GM10847 (cell line): ENCODE measurements around the gene MGAT3.

Source experiments
- POLR2A ChIP-seq: IDR thresholded peaks from 2 replicates; pipeline ENCODE4 v1.6.1; 2011; ENCODE audit not compliant: insufficient read length; ENCODE audit errors: extremely low read depth

Gene MGAT3, protein sequence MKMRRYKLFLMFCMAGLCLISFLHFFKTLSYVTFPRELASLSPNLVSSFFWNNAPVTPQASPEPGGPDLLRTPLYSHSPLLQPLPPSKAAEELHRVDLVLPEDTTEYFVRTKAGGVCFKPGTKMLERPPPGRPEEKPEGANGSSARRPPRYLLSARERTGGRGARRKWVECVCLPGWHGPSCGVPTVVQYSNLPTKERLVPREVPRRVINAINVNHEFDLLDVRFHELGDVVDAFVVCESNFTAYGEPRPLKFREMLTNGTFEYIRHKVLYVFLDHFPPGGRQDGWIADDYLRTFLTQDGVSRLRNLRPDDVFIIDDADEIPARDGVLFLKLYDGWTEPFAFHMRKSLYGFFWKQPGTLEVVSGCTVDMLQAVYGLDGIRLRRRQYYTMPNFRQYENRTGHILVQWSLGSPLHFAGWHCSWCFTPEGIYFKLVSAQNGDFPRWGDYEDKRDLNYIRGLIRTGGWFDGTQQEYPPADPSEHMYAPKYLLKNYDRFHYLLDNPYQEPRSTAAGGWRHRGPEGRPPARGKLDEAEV

GRCh38 chr22:39456522-39457197 lies at the start of gene MGAT3:
MGAT3 (plus strand) TSS chr22:39457012; CDS start chr22:39487348, 30,336 bp downstream.
- no peak for TF ChIP-seq POLR2A

- no peak for TF ChIP-seq POLR2A
Observed at GRCh38 chr22:39408173-39408572, 48.6 kb upstream of the MGAT3 start.

- TF ChIP-seq POLR2A: no peak
Observed at GRCh38 chr22:39408807-39409206, 48.0 kb upstream of the MGAT3 start.

- no peak for TF ChIP-seq POLR2A
Observed at GRCh38 chr22:39409516-39410029, 47.2 kb upstream of the MGAT3 start.

DNA sequence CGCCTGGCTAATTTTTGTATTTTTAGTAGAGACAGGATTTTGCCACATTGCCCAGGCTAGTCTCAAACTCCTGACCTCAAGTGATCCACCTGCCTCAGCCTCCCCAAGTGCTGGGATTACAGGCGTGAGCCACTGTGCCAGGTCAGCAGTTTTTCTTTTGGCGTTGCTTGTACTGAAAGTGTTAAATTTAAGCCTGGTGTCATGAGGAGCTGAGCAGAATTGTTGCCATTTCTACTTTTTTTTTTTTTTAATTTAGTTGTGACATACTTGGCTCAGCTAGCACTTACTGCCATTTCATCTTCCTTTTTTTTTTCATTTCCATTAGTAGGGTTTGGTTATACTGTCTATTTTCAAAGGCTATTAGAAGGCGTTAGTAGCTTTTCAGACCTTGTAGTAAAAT lies 46.5 kb upstream of the MGAT3 start:
- no peak for TF ChIP-seq POLR2A

- TF ChIP-seq POLR2A: no peak
Observed at GRCh38 chr22:39414377-39414776, 42.4 kb upstream of the MGAT3 start.

- TF ChIP-seq POLR2A: no peak
Observed at GRCh38 chr22:39414886-39415285, 41.9 kb upstream of the MGAT3 start.

DNA sequence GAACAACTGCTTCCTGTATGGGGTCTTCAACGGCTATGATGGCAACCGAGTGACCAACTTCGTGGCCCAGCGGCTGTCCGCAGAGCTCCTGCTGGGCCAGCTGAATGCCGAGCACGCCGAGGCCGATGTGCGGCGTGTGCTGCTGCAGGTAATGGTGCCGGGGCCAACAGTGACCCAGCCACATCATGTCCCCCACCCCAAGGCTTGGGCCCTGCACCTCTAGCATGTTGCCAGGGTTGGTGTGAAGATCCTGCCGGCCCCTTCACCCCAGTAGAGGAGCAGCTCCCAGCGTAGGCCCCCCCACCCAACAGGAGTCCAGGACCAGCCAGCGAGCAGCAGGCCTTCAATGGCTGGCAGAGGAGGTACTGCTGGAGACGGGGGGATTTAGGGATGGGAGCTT lies 41.3 kb upstream of the MGAT3 start:
- no peak for TF ChIP-seq POLR2A

DNA sequence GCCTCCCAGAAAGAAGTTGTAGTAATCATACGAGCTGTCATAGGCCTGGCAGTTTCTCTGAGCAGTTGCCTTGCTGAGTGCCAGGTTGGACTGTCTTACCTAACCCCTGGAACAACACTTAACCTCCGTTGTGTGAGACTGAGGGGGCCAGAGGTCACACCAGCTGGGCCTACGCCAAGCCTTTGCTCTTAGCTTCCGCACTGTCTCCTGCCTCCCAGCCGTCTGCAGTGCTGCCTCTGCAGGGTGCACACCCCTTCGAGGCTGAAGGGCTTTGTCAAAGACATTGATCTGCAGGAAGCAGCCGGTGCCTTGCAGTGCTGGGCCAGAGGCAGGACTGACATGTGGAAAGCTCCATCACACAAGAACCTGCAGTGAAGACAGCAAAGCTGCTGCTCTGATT lies 40.5 kb upstream of the MGAT3 start:
- TF ChIP-seq POLR2A: no peak

- TF ChIP-seq POLR2A: no peak
Observed at GRCh38 chr22:39417641-39418040, 39.2 kb upstream of the MGAT3 start.

- no peak for TF ChIP-seq POLR2A
Observed at GRCh38 chr22:39418696-39419095, 38.1 kb upstream of the MGAT3 start.

DNA sequence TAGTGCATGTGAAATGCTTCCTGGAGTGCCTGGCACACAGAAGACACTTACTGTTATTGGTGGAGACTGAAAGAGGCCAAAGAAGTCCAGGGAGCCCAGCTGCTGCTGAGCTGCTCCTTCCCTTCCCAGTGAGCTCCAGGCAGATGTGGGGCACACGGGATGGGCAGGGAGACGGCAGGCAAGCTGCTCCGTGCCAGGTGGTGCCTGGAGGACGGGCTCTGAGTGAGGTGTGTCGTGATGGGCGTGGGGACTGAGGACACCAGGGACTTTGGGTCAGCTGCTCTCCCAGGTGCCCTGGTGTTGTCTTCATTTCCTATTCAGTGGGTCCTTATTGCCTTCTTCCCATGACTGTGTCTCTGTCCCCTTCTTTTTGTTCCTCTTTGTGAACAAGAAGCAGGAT lies 37.7 kb upstream of the MGAT3 start:
- TF ChIP-seq POLR2A: no peak

GRCh38 chr22:39419911-39420310 lies 36.9 kb upstream of the MGAT3 start:
- TF ChIP-seq POLR2A: no peak

DNA sequence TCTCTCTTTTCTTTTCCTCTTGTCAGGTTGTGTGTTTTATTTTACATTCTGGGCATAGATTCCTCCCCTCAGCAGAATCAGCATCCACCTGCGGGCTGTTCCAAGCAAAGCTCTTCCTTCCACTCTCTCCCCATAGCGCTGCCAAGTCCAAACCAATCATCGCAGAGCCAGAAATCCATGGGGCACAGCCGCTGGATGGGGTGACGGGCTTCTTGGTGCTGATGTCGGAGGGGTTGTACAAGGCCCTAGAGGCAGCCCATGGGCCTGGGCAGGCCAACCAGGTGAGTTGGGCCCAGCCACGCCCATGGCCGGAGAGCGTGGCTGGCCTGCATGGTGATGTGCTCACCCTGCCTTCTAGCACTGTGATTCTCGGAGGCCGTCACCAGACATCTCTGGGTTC lies 35.1 kb upstream of the MGAT3 start:
- no peak for TF ChIP-seq POLR2A

DNA sequence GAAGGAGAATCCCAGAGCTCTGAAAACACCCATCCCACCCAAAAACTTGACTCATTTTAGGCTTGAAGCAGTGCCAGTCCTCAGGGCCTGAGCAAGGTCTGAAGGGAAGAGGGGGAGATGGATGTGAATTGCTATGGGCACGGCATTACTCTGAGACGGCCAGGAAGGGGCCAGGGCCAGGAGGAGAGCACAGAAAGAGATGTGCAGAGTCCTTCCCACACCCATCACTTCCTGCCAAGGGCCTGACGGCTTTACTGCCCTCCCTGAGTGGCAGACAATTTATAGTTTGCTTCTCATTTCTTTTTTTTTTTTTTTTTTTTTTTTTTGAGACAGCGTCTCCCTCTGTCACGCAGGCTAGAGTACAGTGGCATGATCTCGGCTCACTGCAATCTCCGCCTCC lies 34.7 kb upstream of the MGAT3 start:
- no peak for TF ChIP-seq POLR2A

DNA sequence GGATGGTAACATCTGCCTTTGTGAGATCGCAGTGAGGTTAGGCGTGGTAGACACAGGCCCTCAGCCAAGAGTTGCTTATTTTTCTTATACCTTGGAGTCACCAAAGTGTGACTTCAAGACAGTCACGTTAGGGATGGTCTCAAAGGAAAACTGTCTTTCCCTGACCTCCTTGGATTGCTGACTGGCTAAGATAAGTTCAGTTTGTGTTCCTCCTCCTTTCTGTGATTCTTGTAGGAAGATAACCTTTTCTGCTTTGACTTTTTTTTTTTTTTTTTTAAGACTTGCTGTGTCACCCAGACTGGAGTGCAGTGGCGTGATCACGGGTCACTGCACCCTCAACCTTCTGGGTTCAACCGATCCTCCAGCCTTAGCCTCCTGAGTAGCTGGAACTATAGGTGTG lies 34.1 kb upstream of the MGAT3 start:
- no peak for TF ChIP-seq POLR2A
